Caki2 (cell line): ENCODE data around the gene MRPL2. TPM values are rescaled to one million over a fixed set of nuclear protein-coding genes. Genes with fewer than 3 reads are reported as not detected.

Experiments
- DNase-seq: peaks from one replicate; pipeline ENCODE4 v3.0.0-alpha.2; 2015; ENCODE audit warnings: low read depth
- in situ Hi-C: cut with HindIII; loops from 2 replicates; pipeline ENCODE4 v1.10.0; 2016; ENCODE audit warnings: low sequenced_read_pairs, low pct_unique_long_range_greater_than_20kb, mixed read lengths
- total RNA-seq: library from RNA; depleted of rRNA; stranded (reverse); fragments of >200 nt; shearing (Covaris generic); gene quantifications from 2 replicates; pipeline ENCODE4 v1.2.3, GENCODE V29; 2014; ENCODE audit warnings: low replicate concordance

The MRPL2 gene
- total RNA-seq, 1 experiment from 2014 or later, result 50.5 TPM

- in situ Hi-C loops, result no loop called here
- no peak for DNase-seq
Observed at GRCh38 chr6:43035495-43036194, 23.6 kb downstream of the MRPL2 start.

GRCh38 chr6:43034190-43034525, 25.1 kb downstream of the MRPL2 start:
- in situ Hi-C loops, result no loop called here

GRCh38 chr6:43033496-43034189, 25.6 kb downstream of the MRPL2 start:
- in situ Hi-C loops, result no loop called here
- DNase-seq, result no peak

More at GRCh38 chr6:43034190-43034525, 25.1 kb downstream of the MRPL2 start:
- DNase-seq, result no peak

GRCh38 chr6:43032326-43032725, 26.9 kb downstream of the MRPL2 start:
- no peak for DNase-seq
- in situ Hi-C loops, result no loop called here

- DNase-seq, result no peak
- in situ Hi-C loops, result no loop called here
Observed at GRCh38 chr6:43029120-43029519, 30.1 kb downstream of the MRPL2 start.

GRCh38 chr6:43026365-43026764, 32.9 kb downstream of the MRPL2 start:
- in situ Hi-C loops, result no loop called here
- DNase-seq, result no peak

GRCh38 chr6:43024436-43024835, 34.8 kb downstream of the MRPL2 start:
- in situ Hi-C loops, result no loop called here

GRCh38 chr6:43021270-43022047, 37.8 kb downstream of the MRPL2 start, which contains the start of gene RRP36:
Gene RRP36 (plus strand): TSS chr6:43021623. CDS start chr6:43021655, 32 bp downstream.
- in situ Hi-C loops, result no loop called here
- DNase-seq, result peak; percentile 64

More at GRCh38 chr6:43024436-43024835, 34.8 kb downstream of the MRPL2 start:
- no peak for DNase-seq

- in situ Hi-C loops, result no loop called here
- no peak for DNase-seq
Observed at GRCh38 chr6:43020847-43021246, 38.4 kb downstream of the MRPL2 start.

- in situ Hi-C loops, result no loop called here
- no peak for DNase-seq
Observed at GRCh38 chr6:43020052-43020705, 39.1 kb downstream of the MRPL2 start.

GRCh38 chr6:43019152-43019551, 40.1 kb downstream of the MRPL2 start:
- in situ Hi-C loops, result no loop called here

GRCh38 chr6:43016943-43017334, 42.3 kb downstream of the MRPL2 start:
- no peak for DNase-seq
- in situ Hi-C loops, result no loop called here

More at GRCh38 chr6:43019152-43019551, 40.1 kb downstream of the MRPL2 start:
- no peak for DNase-seq

- no peak for DNase-seq
- in situ Hi-C loops, result no loop called here
Observed at GRCh38 chr6:43016176-43016942, 42.9 kb downstream of the MRPL2 start.

GRCh38 chr6:43014434-43014909, 44.8 kb downstream of the MRPL2 start:
- DNase-seq, result peak; percentile 27
- in situ Hi-C loops, result no loop called here

- in situ Hi-C loops, result no loop called here
- DNase-seq, result peak; percentile 100
Observed at GRCh38 chr6:43013843-43014433, 45.3 kb downstream of the MRPL2 start, which contains the start of the genes KLHDC3 and MEA1. Gene KLHDC3 (plus strand): TSS chr6:43014249. CDS start chr6:43017193, 2,944 bp downstream. Gene MEA1 (minus strand): TSS chr6:43013946. CDS start chr6:43013813, 133 bp downstream.

GRCh38 chr6:43013097-43013842, 46.0 kb downstream of the MRPL2 start:
- in situ Hi-C loops, result no loop called here

More at GRCh38 chr6:43013097-43013842, 46.0 kb downstream of the MRPL2 start:
- DNase-seq, result no peak
